Stomach (tissue), 9 donors: ENCODE measurements around the gene CPAMD8. TPM values are rescaled to one million over a fixed set of nuclear protein-coding genes. Genes with fewer than 3 reads are reported as not detected.

ENCODE experiments used
- DNase-seq, 2 donors: peaks; one replicate each; pipeline versions ENCODE4 v3.0.0 to v3.0.0-alpha.2; 2013 to 2019
- H3K27ac ChIP-seq, 5 donors: fragments of 200-600 bp in 4 of 5; sonication (generic) in 4 of 5; one replicate each; pipeline ENCODE4 v1.5.1; 2013 to 2019; ENCODE audit warnings: mild to moderate bottlenecking in 1 of 5, moderate library complexity in 1 of 5
- H3K27me3 ChIP-seq, 3 donors: fragments of 200-600 bp; sonication (generic); one replicate each; pipeline ENCODE4 v1.5.1; 2017 to 2019; ENCODE audit warnings: mixed run types in 1 of 3
- H3K36me3 ChIP-seq, 4 donors: fragments of 200-600 bp; sonication (generic); 1 replicate in 3 of 4; 2 replicates in 1 of 4; pipeline ENCODE4 v1.5.1; 2016 to 2019
- H3K4me1 ChIP-seq, 4 donors: fragments of 200-600 bp; sonication (generic); one replicate each; pipeline ENCODE4 v1.5.1; 2016 to 2019
- H3K4me3 ChIP-seq, 4 donors: fragments of 200-600 bp; sonication (generic) in 3 of 4; one replicate each; pipeline ENCODE4 v1.5.1; 2016 to 2019; ENCODE audit warnings: mild to moderate bottlenecking in 1 of 4
- H3K9me3 ChIP-seq, 4 donors: fragments of 200-600 bp; sonication (generic); one replicate each; pipeline ENCODE4 v1.5.1; 2016 to 2019
- EP300 ChIP-seq: sonication (generic); formaldehyde crosslinking; IDR thresholded peaks from one replicate; pipeline ENCODE4 v1.6.1; 2017; ENCODE audit warnings: antibody characterized with exemption
- POLR2A ChIP-seq, 4 donors: fragments of 450-650 bp; IDR thresholded peaks; one replicate each; pipeline ENCODE4 v1.6.1; 2016; ENCODE audit warnings: antibody characterized with exemption in 4 of 4, control low read depth in 2 of 4, mild to moderate bottlenecking in 1 of 4, moderate library complexity in 1 of 4
- POLR2AphosphoS5 ChIP-seq, 3 donors: sonication (generic); formaldehyde crosslinking; IDR thresholded peaks; one replicate each; pipeline ENCODE4 v1.6.1; 2016; ENCODE audit warnings: antibody characterized with exemption in 3 of 3
- WGBS, 5 donors: extraction: QIAGEN DNeasy Blood & Tissue Kit in 3 of 5; methylation state at CpG; one replicate each; pipeline versions ENCODE4 v1.1.5 to v1.1.7; 2013 to 2018; 5-methylcytosine and 5-hydroxymethylcytosine counted together
- intact Hi-C: fragments of 100-400 bp; cut with DNase I; formaldehyde crosslinking; loops from one replicate; pipeline ENCODE4 v1.15.1; 2023; ENCODE audit warnings: low total_unique reads
- polyA plus RNA-seq, 3 donors: library from polyadenylated mRNA; stranded (reverse); fragments of 200-250 nt; gene quantifications; one replicate each; pipeline ENCODE4 v1.2.3, GENCODE V29; 2013
- total RNA-seq, 5 donors: library from RNA; depleted of rRNA; stranded (reverse); fragments of >200 nt; gene quantifications; one replicate each; pipeline versions ENCODE4 v1.1.0 to v1.2.3, GENCODE V29; 2014 to 2016
- TF ChIP-seq, protein P1 (sequence below), 7 experiments: fragments of 450-650 bp in 4 of 7; fragments of 200-600 bp in 3 of 7; sonication (generic) in 3 of 7; IDR thresholded peaks; one replicate each; pipeline ENCODE4 v1.5.1; 2016 to 2019; ENCODE audit warnings: antibody characterized with exemption in 7 of 7, control low read depth in 2 of 7, mild to moderate bottlenecking in 1 of 7
- donor health status: healthy with polysubstance abuse.
- donor health status: Bipolar disorder and iron deficiency.
- donor health status: healthy.

CPAMD8 gene
- total and polyA plus RNA-seq, 8 donors, result 0.43 to 221 (median 8.6) TPM

- Histone ChIP-seq H3K4me1 (peaks cover 3 to 45% (median 32%) of the 10 kb centered on the region in 4 donors), H3K27ac (peak overlapping the region in 2 of 5 donors; percentile 29 to 42), H3K4me3 (no peak overlapping the region), H3K9me3 (no peaks in the 10 kb centered on the region), H3K27me3 (peaks cover 0 to 34% (median 10%) of the 10 kb centered on the region in 3 donors), H3K36me3 (no peaks in the 10 kb centered on the region)
- TF ChIP-seq POLR2A (IDR thresholded peaks at IDR 0.05) (no peak), POLR2AphosphoS5 (IDR thresholded peaks at IDR 0.05) (no peak), EP300 (no peak)
- TF ChIP-seq, protein P1, sequence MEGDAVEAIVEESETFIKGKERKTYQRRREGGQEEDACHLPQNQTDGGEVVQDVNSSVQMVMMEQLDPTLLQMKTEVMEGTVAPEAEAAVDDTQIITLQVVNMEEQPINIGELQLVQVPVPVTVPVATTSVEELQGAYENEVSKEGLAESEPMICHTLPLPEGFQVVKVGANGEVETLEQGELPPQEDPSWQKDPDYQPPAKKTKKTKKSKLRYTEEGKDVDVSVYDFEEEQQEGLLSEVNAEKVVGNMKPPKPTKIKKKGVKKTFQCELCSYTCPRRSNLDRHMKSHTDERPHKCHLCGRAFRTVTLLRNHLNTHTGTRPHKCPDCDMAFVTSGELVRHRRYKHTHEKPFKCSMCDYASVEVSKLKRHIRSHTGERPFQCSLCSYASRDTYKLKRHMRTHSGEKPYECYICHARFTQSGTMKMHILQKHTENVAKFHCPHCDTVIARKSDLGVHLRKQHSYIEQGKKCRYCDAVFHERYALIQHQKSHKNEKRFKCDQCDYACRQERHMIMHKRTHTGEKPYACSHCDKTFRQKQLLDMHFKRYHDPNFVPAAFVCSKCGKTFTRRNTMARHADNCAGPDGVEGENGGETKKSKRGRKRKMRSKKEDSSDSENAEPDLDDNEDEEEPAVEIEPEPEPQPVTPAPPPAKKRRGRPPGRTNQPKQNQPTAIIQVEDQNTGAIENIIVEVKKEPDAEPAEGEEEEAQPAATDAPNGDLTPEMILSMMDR (IDR thresholded peaks at IDR 0.05), result no peak
- intact Hi-C loops, result no loop called here
- WGBS, 5 donors, result 69 to 82% (median 80%) methylated on average over 10 to 19 of the region's 19 CpGs
- no peak for DNase-seq
Observed at GRCh38 chr19:16892868-16893685, 133.5 kb downstream of the CPAMD8 start.

- Histone ChIP-seq H3K4me1 (peaks cover 0 to 38% (median 25%) of the 10 kb centered on the region in 4 donors), H3K36me3 (no peaks in the 10 kb centered on the region), H3K4me3 (no peak overlapping the region), H3K27me3 (peaks cover 0 to 41% (median 10%) of the 10 kb centered on the region in 3 donors), H3K27ac (no peak overlapping the region), H3K9me3 (no peaks in the 10 kb centered on the region)
- intact Hi-C loops, result no loop called here
- TF ChIP-seq POLR2A (IDR thresholded peaks at IDR 0.05) (no peak), POLR2AphosphoS5 (IDR thresholded peaks at IDR 0.05) (no peak), EP300 (no peak)
- TF ChIP-seq, protein P1 (IDR thresholded peaks at IDR 0.05), result no peak
- DNase-seq, result no peak
- WGBS, 5 donors, result 43 to 65% (median 63%) methylated on average over 3 to 4 of the region's 4 CpGs
Observed at GRCh38 chr19:16892436-16892835, 134.2 kb downstream of the CPAMD8 start.

DNA sequence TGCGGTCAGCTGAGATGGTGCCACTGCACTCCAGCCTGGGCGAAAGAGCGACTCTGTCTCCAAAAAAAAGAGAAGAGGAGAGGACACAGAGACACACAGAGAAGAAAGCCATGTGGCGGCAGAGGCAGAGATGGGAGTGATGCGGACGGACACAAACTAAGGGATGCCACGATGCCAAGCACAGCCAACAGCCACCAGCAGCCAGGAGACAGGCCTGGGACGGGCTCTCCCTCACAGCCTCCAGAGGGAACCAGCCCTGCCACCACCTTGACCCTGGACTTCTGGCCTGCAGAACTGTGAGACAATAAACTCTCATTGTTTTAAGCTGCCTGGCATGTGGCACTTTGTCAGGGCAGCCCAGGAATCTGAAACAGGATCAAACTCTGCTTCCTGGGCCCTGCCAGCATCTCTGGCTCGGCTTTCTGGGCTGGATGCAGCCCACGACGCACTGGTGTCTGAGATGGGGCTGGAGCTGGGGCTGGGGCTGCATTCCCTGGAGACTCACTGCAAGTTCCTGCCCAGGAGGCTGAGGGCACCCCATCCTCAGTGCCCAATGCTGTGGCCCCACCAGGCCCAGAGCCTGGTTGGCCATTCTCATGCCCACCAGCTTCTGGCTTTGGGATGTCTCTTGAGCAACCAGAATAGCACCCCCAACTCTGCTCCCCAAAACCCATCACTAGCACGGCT, 134.8 kb downstream of the CPAMD8 start:
- TF ChIP-seq EP300, result no peak
- TF ChIP-seq POLR2AphosphoS5 (IDR thresholded peaks at IDR 0.05), result no peak
- no peak for TF ChIP-seq POLR2A (IDR thresholded peaks at IDR 0.05)
- TF ChIP-seq, protein P1 (IDR thresholded peaks at IDR 0.05), result no peak
- H3K4me1 ChIP-seq, result peaks cover 0 to 33% (median 23%) of the 10 kb centered on the region in 4 donors
- no peak for DNase-seq
- intact Hi-C loops, result no loop called here
- no peak overlapping the region for H3K4me3 ChIP-seq
- H3K36me3 ChIP-seq, result no peaks in the 10 kb centered on the region
- H3K9me3 ChIP-seq, result no peaks in the 10 kb centered on the region
- WGBS, 5 donors, result 82 to 87% (median 84%) methylated on average over 11 to 12 of the region's 12 CpGs
- peaks cover 0 to 45% (median 10%) of the 10 kb centered on the region in 3 donors for H3K27me3 ChIP-seq
- no peak overlapping the region for H3K27ac ChIP-seq

- DNase-seq, result no peak
- TF ChIP-seq POLR2AphosphoS5 (IDR thresholded peaks at IDR 0.05), result no peak
- no peak for TF ChIP-seq EP300
- TF ChIP-seq, protein P1 (IDR thresholded peaks at IDR 0.05), result no peak
- TF ChIP-seq POLR2A (IDR thresholded peaks at IDR 0.05), result no peak
- Histone ChIP-seq H3K4me1 (peaks cover 0 to 21% (median 11%) of the 10 kb centered on the region in 4 donors), H3K27ac (peak overlapping the region in 3 of 5 donors; percentile 54 to 79 (median 73)), H3K27me3 (peaks cover 0 to 43% (median 5%) of the 10 kb centered on the region in 3 donors), H3K36me3 (no peaks in the 10 kb centered on the region), H3K4me3 (peak overlapping the region in 1 of 4 donors; percentile 29), H3K9me3 (no peaks in the 10 kb centered on the region)
- intact Hi-C loops, result no loop called here
- 78 to 87% (median 81%) methylated on average over 15 to 24 of the region's 24 CpGs for WGBS, 5 donors
Observed at GRCh38 chr19:16890461-16891184, 136.0 kb downstream of the CPAMD8 start.
